ENCODE results near the gene MCRS1. TPM values are rescaled to one million over a fixed set of nuclear protein-coding genes. Genes with fewer than 3 reads are reported as not detected.

Gene MCRS1
- total RNA-seq, 4 donors from 2014 or later, result 31.2 to 57.2 (median 33.1) TPM

DNA sequence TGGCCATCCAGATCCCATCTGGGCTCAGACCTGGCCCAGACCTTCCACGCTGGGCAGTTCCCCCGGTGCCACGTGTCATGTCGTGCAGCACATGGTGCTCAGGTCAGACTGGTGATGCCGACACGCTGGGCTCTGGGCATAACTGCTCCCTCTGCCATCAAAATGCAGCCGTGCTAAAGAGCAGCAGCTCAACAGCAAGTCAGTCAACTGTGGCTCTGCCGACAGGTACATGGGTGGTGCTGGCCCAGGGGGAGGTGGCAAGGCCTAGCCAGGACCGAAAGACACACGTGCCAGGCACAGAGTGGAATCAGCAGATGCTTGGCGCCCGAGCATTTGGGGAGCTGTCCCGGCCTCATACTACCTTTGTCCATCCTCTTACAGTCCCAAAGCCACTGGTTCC, 1.6 kb downstream of the MCRS1 start:
- TF ChIP-seq, protein P1, sequence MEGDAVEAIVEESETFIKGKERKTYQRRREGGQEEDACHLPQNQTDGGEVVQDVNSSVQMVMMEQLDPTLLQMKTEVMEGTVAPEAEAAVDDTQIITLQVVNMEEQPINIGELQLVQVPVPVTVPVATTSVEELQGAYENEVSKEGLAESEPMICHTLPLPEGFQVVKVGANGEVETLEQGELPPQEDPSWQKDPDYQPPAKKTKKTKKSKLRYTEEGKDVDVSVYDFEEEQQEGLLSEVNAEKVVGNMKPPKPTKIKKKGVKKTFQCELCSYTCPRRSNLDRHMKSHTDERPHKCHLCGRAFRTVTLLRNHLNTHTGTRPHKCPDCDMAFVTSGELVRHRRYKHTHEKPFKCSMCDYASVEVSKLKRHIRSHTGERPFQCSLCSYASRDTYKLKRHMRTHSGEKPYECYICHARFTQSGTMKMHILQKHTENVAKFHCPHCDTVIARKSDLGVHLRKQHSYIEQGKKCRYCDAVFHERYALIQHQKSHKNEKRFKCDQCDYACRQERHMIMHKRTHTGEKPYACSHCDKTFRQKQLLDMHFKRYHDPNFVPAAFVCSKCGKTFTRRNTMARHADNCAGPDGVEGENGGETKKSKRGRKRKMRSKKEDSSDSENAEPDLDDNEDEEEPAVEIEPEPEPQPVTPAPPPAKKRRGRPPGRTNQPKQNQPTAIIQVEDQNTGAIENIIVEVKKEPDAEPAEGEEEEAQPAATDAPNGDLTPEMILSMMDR (IDR thresholded peaks at IDR 0.05), result no peak
- no peak for ATAC-seq (ENCODE audit: low FRiP score)
- DNase-seq (ENCODE audit: low spot score), result no peak

DNA sequence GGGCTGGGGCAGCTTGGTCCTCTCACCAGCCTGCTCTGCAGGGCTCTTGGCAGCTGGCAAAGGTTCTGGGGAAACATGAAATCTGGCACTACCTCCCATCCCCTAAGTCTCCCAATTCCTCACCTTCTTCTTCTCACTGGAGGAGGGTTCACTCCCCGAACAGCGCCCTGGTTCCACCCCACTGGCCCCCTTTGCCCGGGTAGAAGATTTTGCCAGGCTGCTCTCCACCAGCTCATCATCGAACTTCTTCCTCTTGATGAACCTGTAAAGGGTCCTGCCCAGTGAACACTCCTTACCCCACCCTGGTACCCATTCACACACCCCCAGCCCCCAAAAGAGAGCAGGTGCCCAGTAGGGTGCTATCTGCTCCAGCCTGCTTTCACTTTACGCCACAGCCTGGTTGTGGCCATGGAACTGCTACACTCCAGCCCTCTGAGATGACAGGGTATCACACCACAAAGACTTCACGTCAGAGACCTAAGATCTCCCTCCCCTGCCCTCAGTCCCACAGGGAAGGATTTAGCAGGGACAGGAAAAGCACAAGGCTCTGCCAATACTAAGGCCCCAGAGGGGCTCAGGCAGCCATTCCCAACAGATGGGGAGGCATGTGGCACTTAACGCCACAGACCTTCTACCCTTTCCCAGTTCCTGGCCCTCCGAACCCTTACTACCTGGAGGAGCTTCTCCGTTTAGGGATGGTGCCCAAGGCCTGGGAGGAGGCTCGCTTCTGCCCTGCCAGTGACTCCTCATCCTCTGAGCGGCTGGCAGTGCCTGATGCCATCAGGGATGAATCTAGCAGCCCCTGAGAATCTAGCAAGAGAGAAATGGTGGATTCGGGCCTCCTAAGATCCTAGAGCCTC, 2.3 kb downstream of the MCRS1 start:
- no peak for DNase-seq (ENCODE audit: low spot score)
- TF ChIP-seq, protein P1 (IDR thresholded peaks at IDR 0.05), result no peak

DNA sequence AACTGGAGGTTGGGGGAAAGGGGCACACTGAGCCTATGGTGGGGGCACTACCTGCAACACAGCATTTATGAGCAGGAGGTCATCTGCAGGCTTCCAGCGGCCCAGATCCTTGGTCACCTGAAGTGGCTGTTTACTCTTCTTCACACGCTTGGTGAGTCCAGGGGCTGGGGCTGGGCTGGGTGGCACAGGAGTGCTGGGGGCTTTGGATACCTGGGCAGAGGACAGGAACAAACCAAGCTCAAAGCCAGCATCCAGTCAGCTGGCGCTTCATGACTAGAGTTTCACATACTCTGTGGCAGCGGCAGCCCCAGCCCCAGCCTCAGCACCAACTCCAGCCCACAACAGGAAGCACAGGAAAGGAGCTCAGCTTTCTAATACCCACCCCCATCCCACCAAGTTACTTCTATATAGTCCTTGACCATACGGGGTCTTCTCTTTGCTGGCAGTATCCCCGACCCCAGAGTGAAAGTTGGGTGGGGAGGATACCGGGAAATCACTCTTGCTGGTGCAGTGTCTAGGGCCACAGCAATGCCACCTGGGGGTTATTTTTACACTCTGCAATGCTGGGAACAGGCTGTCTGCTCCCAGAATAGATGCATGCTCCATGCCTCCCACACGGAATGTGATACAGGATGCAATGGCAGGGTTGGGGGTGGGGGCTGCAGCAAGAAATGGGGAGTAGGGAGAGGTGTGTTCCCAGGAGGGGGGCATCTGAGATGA, 3.1 kb downstream of the MCRS1 start:
- TF ChIP-seq, protein P1 (IDR thresholded peaks at IDR 0.05), result no peak
- no peak for DNase-seq (ENCODE audit: low spot score)
- no peak for ATAC-seq (ENCODE audit: low FRiP score)

More for the DNA sequence above, 2.3 kb downstream of the MCRS1 start:
- no peak for ATAC-seq (ENCODE audit: low FRiP score)

DNA sequence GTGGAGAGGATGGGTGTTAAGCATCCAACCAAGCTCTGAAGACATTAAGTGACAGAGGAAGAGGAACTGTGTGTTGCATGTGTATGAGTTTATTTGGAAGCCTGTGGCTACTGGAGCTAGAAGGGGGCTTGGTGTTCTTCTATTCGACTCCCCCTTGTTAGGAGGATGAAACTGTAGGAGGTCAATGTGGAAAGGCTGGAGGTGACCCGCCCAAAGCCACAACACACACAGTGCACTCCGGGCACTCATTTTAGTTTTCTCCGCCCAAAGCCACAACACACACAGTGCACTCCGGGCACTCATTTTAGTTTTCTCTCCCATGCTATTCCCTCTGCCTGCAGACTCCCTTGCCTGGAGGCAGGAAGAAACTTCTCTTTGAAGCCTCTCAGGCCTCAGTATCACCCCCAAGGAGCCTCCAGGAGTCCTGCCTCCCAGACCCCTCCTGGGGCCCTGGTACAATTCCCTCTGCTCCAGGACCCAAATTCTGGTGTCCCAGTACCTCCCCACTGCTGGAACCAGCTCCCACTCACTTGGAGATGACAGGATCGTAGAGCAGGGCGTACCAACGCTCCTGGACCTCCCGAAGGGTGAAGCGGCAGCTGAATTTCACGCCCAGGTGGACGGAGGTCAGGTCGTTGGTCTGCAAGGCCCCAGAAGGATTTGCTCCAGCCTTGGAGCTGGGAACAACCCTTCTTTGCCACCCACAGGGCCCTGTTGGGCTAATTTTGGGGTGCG, 3.8 kb downstream of the MCRS1 start:
- TF ChIP-seq, protein P1 (IDR thresholded peaks at IDR 0.05), result no peak
- DNase-seq (ENCODE audit: low spot score) (no peak), ATAC-seq (ENCODE audit: low FRiP score) (no peak)

DNA sequence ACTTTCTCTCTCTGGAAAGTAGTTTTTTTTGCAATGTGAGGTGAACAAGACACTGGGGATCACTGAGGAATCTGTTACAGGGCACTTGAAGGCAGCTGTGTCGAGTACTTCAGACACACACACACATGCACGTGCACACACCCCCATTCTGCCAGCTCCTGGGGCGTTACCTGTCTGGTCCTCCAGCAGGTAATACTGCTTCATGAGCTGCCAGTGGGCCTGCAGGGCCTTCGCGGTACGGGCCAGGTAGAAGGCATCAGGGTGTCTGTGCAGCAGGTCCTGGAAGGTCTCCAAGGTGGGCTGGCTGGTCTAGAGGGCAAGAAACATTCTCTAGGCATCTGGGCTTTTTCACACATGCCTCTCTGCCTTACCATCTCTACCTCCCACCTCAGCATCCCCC, 5.1 kb downstream of the MCRS1 start:
- DNase-seq (ENCODE audit: low spot score) (no peak), ATAC-seq (ENCODE audit: low FRiP score) (no peak)
- TF ChIP-seq, protein P1 (IDR thresholded peaks at IDR 0.05), result no peak

DNA sequence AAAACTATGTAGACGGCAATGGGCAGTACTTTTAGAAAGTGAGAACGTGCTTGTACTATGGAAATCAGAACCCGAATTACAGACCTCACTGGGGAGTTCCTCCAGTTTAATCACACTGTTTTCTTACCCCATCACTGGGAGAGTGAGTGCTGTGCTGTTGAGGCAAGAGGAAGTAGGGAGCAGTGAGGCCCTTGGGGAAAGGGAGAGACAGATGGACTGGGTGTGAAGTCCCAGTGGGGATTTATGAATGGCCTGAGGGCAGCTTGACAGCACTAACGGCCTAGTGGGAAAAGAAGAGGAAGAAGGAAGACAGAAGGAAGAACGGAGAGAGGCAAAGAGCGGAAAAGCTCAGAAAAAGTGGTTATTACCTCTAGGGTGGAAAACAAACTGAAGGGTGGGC, 5.7 kb downstream of the MCRS1 start:
- DNase-seq (ENCODE audit: low spot score) (no peak), ATAC-seq (ENCODE audit: low FRiP score) (no peak)
- TF ChIP-seq, protein P1 (IDR thresholded peaks at IDR 0.05), result no peak

Data from omental fat pad (tissue), 4 donors.